Liver (tissue), 9 donors: Measurements from ENCODE around the gene CNMD. TPM values are rescaled to one million over a fixed set of nuclear protein-coding genes. Genes with fewer than 3 reads are reported as not detected.

Experiments used
- DNase-seq: peaks from one replicate; pipeline ENCODE4 v3.0.0-alpha.2; 2017; ENCODE audit warnings: low spot score
- H3K27ac ChIP-seq, 2 donors: one replicate each; pipeline ENCODE4 v1.7.0; 2013; ENCODE audit warnings: inconsistent platforms in 2 of 2, low read length in 2 of 2, control low read depth in 1 of 2, low read depth in 1 of 2, mild to moderate bottlenecking in 1 of 2
- H3K27me3 ChIP-seq, 4 donors: one replicate each; pipeline versions ENCODE4 v1.6.1 to v1.7.0; 2013; ENCODE audit warnings: low read length in 3 of 4, inconsistent platforms in 1 of 4, mild to moderate bottlenecking in 1 of 4, moderate library complexity in 1 of 4; ENCODE audit not compliant: control insufficient read depth in 4 of 4, insufficient read depth in 4 of 4
- H3K36me3 ChIP-seq, 4 donors: one replicate each; pipeline versions ENCODE4 v1.6.1 to v1.7.0; 2013; ENCODE audit warnings: low read length in 3 of 4, mild to moderate bottlenecking in 3 of 4, low read depth in 1 of 4, moderate library complexity in 1 of 4; ENCODE audit not compliant: control insufficient read depth in 4 of 4, insufficient read depth in 3 of 4
- H3K4me1 ChIP-seq, 4 donors: one replicate each; pipeline versions ENCODE4 v1.6.1 to v1.7.0; 2013; ENCODE audit warnings: low read length in 3 of 4, mild to moderate bottlenecking in 3 of 4, moderate library complexity in 1 of 4; ENCODE audit not compliant: control insufficient read depth in 4 of 4, insufficient read depth in 4 of 4
- H3K4me3 ChIP-seq, 3 donors: one replicate each; pipeline versions ENCODE4 v1.6.1 to v1.7.0; 2013; ENCODE audit warnings: low read length in 3 of 3, control low read depth in 1 of 3, low read depth in 1 of 3, mild to moderate bottlenecking in 1 of 3
- H3K9ac ChIP-seq, 2 donors: one replicate each; pipeline ENCODE4 v1.7.0; 2013; ENCODE audit warnings: low read length in 2 of 2, mild to moderate bottlenecking in 2 of 2, moderate library complexity in 2 of 2, control low read depth in 1 of 2, low read depth in 1 of 2
- H3K9me3 ChIP-seq, 4 donors: one replicate each; pipeline versions ENCODE4 v1.6.1 to v1.7.0; 2013; ENCODE audit warnings: low read length in 3 of 4; ENCODE audit not compliant: control insufficient read depth in 4 of 4
- CTCF ChIP-seq: fragments of 150-350 bp; IDR thresholded peaks from 2 replicates; pipeline ENCODE4 v1.5.1; 2017; ENCODE audit warnings: improper control_type of control experiment, low read depth, low read length; ENCODE audit not compliant: missing input control
- EGR1 ChIP-seq, 2 donors: IDR thresholded peaks; 2 replicates each; pipeline ENCODE4 v1.6.1; 2016 to 2018; ENCODE audit warnings: antibody characterized with exemption in 2 of 2, low read depth in 2 of 2
- FOXA1 ChIP-seq: IDR thresholded peaks from 2 replicates; pipeline ENCODE4 v1.6.1; 2016; ENCODE audit warnings: antibody characterized with exemption
- FOXA2 ChIP-seq: IDR thresholded peaks from 2 replicates; pipeline ENCODE4 v1.6.1; 2016; ENCODE audit warnings: antibody characterized with exemption
- GABPA ChIP-seq, 2 donors: IDR thresholded peaks in 1 of 2; conservative IDR thresholded peaks in 1 of 2; 2 replicates each; pipeline ENCODE4 v1.6.1; 2016; ENCODE audit warnings: antibody characterized with exemption in 2 of 2, mild to moderate bottlenecking in 1 of 2, moderate library complexity in 1 of 2
- HNF4A ChIP-seq, 2 donors: conservative IDR thresholded peaks; 2 replicates each; pipeline ENCODE4 v1.6.1; 2016; ENCODE audit warnings: antibody characterized with exemption in 2 of 2, mild to moderate bottlenecking in 2 of 2
- HNF4G ChIP-seq: IDR thresholded peaks from 2 replicates; pipeline ENCODE4 v1.6.1; 2016; ENCODE audit warnings: antibody characterized with exemption
- JUND ChIP-seq, 2 donors: IDR thresholded peaks; 2 replicates each; pipeline ENCODE4 v1.6.1; 2016; ENCODE audit warnings: antibody characterized with exemption in 2 of 2
- MAX ChIP-seq: IDR thresholded peaks from 2 replicates; pipeline ENCODE4 v1.6.1; 2016; ENCODE audit warnings: antibody characterized with exemption
- RAD21 ChIP-seq, 2 donors: IDR thresholded peaks; 2 replicates each; pipeline ENCODE4 v1.6.1; 2016; ENCODE audit warnings: antibody characterized with exemption in 2 of 2, mild to moderate bottlenecking in 2 of 2
- REST ChIP-seq: IDR thresholded peaks from 2 replicates; pipeline ENCODE4 v1.6.1; 2016; ENCODE audit warnings: antibody characterized with exemption, mild to moderate bottlenecking
- RXRA ChIP-seq, 2 donors: IDR thresholded peaks; 2 replicates each; pipeline ENCODE4 v1.6.1; 2017 to 2018; ENCODE audit warnings: antibody characterized with exemption in 2 of 2, mild to moderate bottlenecking in 1 of 2
- SP1 ChIP-seq: IDR thresholded peaks from 2 replicates; pipeline ENCODE4 v1.6.1; 2018; ENCODE audit warnings: antibody characterized with exemption, mild to moderate bottlenecking
- TAF1 ChIP-seq: conservative IDR thresholded peaks from 2 replicates; pipeline ENCODE4 v1.6.1; 2016; ENCODE audit warnings: antibody characterized with exemption, mild to moderate bottlenecking
- YY1 ChIP-seq: IDR thresholded peaks from 2 replicates; pipeline ENCODE4 v1.6.1; 2016; ENCODE audit warnings: antibody characterized with exemption, mild to moderate bottlenecking
- WGBS: extraction: QIAGEN DNeasy Blood & Tissue Kit; methylation state at CpG from one replicate; pipeline ENCODE4 v1.1.7; 2013; 5-methylcytosine and 5-hydroxymethylcytosine counted together
- polyA plus RNA-seq, 2 donors: library from polyadenylated mRNA; stranded (reverse) in 1 of 2; unstranded in 1 of 2; fragments of 200-250 nt in 1 of 2; fragments of >200 nt in 1 of 2; fragmentation: Nextera tagmentation in 1 of 2; extraction: Ambion mirVana in 1 of 2; gene quantifications; one replicate each; pipeline versions ENCODE4 v1.2.1 to v1.2.3, GENCODE V29; 2013 to 2015
- total RNA-seq, 2 donors: library from RNA; depleted of rRNA; stranded (reverse); fragments of >200 nt; gene quantifications; one replicate each; pipeline ENCODE4 v1.2.3, GENCODE V29; 2014
- donor health status: healthy.
- donor health status: healthy.
- donor health status: healthy.
- donor health status: healthy.
- donor health status: healthy.

Gene CNMD
- total and polyA plus RNA-seq, 4 donors = not detected

GRCh38 chr13:52751196-52751595 lies 11.6 kb upstream of the CNMD start:
- no peaks in the 10 kb centered on the region for H3K4me1 ChIP-seq
- H3K9me3 ChIP-seq = no peaks in the 10 kb centered on the region
- no peak overlapping the region for H3K9ac ChIP-seq
- DNase-seq = no peak
- H3K4me3 ChIP-seq = no peak overlapping the region
- H3K27me3 ChIP-seq = peaks cover 0 to 4% (median 0%) of the 10 kb centered on the region in 4 donors
- WGBS = 86% methylated on average over 5 of the region's 5 CpGs
- H3K36me3 ChIP-seq = no peaks in the 10 kb centered on the region
- H3K27ac ChIP-seq = no peak overlapping the region
- TF ChIP-seq RXRA (IDR thresholded peaks at IDR 0.05) (no peak), JUND (IDR thresholded peaks at IDR 0.05) (no peak), MAX (no peak), HNF4A (conservative IDR thresholded peaks at IDR 0.05) (no peak), REST (no peak), HNF4G (no peak), TAF1 (no peak), EGR1 (IDR thresholded peaks at IDR 0.05; ENCODE audit: low read depth in 2 of 2) (no peak), CTCF (no peak), YY1 (no peak), SP1 (no peak)

GRCh38 chr13:52750713-52751112 lies 11.1 kb upstream of the CNMD start:
- H3K4me3 ChIP-seq = no peak overlapping the region
- H3K4me1 ChIP-seq = no peaks in the 10 kb centered on the region
- peaks cover 0 to 4% (median 0%) of the 10 kb centered on the region in 4 donors for H3K27me3 ChIP-seq
- 89% methylated on average over 1 of the region's 1 CpG for WGBS
- TF ChIP-seq FOXA2 = no peak
- DNase-seq = no peak
- no peak overlapping the region for H3K27ac ChIP-seq
- H3K9me3 ChIP-seq = no peaks in the 10 kb centered on the region
- no peaks in the 10 kb centered on the region for H3K36me3 ChIP-seq
- no peak overlapping the region for H3K9ac ChIP-seq

- no peaks in the 10 kb centered on the region for H3K4me1 ChIP-seq
- no peak for TF ChIP-seq FOXA1
- no peak for TF ChIP-seq CTCF
- TF ChIP-seq GABPA (IDR thresholded peaks at IDR 0.05 in 1 of 2, conservative IDR thresholded peaks at IDR 0.05 in 1 of 2) = no peak
- TF ChIP-seq HNF4G = no peak
- TF ChIP-seq JUND (IDR thresholded peaks at IDR 0.05) = no peak
- TF ChIP-seq RAD21 (IDR thresholded peaks at IDR 0.05) = no peak
- H3K9me3 ChIP-seq = no peaks in the 10 kb centered on the region
- DNase-seq = no peak
- H3K27me3 ChIP-seq = peaks cover 0 to 4% (median 0%) of the 10 kb centered on the region in 4 donors
- 51% methylated on average over 5 of the region's 5 CpGs for WGBS
- no peak overlapping the region for H3K27ac ChIP-seq
- no peaks in the 10 kb centered on the region for H3K36me3 ChIP-seq
- H3K4me3 ChIP-seq = no peak overlapping the region
- no peak overlapping the region for H3K9ac ChIP-seq
These were observed 9.8 kb upstream of the CNMD start for GRCh38 chr13:52749419-52749818.
